GM18519 (cell line): ENCODE results near the gene RASGRF2.

Experiments used
- ATAC-seq: cut with Tn5 transposase; IDR thresholded peaks from one replicate; pipeline ENCODE4 v1.9.1; 2021; ENCODE audit warnings: mild to moderate bottlenecking, moderate library complexity; ENCODE audit not compliant: unreplicated experiment, low FRiP score

Gene RASGRF2

GRCh38 chr5:81187885-81188284 lies 227.7 kb downstream of the RASGRF2 start:
- ATAC-seq, result no peak

- ATAC-seq, result no peak
Observed at GRCh38 chr5:81188962-81189361, 228.8 kb downstream of the RASGRF2 start.

- ATAC-seq, result no peak
Observed at GRCh38 chr5:81189875-81190498, 229.8 kb downstream of the RASGRF2 start.

GRCh38 chr5:81191726-81192372 lies 231.7 kb downstream of the RASGRF2 start:
- ATAC-seq, result no peak

- no peak for ATAC-seq
Observed at GRCh38 chr5:81192373-81192750, 232.2 kb downstream of the RASGRF2 start.

GRCh38 chr5:81194633-81195334 lies 234.6 kb downstream of the RASGRF2 start:
- ATAC-seq, result peak; percentile 90

- ATAC-seq, result no peak
Observed at GRCh38 chr5:81195335-81195929, 235.3 kb downstream of the RASGRF2 start.

GRCh38 chr5:81202655-81203054 lies 242.5 kb downstream of the RASGRF2 start:
- ATAC-seq, result no peak

GRCh38 chr5:81203729-81204128 lies 243.6 kb downstream of the RASGRF2 start:
- no peak for ATAC-seq

GRCh38 chr5:81204205-81204604 lies 244.0 kb downstream of the RASGRF2 start:
- ATAC-seq, result no peak

- ATAC-seq, result no peak
Observed at GRCh38 chr5:81205058-81205457, 244.9 kb downstream of the RASGRF2 start.

GRCh38 chr5:81207009-81207408 lies 246.8 kb downstream of the RASGRF2 start:
- ATAC-seq, result no peak

GRCh38 chr5:81208904-81209303 lies 248.7 kb downstream of the RASGRF2 start:
- no peak for ATAC-seq

GRCh38 chr5:81209386-81209785 lies 249.2 kb downstream of the RASGRF2 start:
- no peak for ATAC-seq

GRCh38 chr5:81209869-81210493 lies 249.8 kb downstream of the RASGRF2 start:
- no peak for ATAC-seq

GRCh38 chr5:81212211-81212751 lies 252.1 kb downstream of the RASGRF2 start:
- ATAC-seq, result no peak

- no peak for ATAC-seq
Observed at GRCh38 chr5:81213070-81213469, 252.9 kb downstream of the RASGRF2 start.

- ATAC-seq, result no peak
Observed at GRCh38 chr5:81214848-81215247, 254.7 kb downstream of the RASGRF2 start.

GRCh38 chr5:81216152-81216551 lies 256.0 kb downstream of the RASGRF2 start:
- ATAC-seq, result no peak

GRCh38 chr5:81219389-81219788 lies 259.2 kb downstream of the RASGRF2 start:
- ATAC-seq, result no peak

- ATAC-seq, result no peak
Observed at GRCh38 chr5:81222285-81222684, 262.1 kb downstream of the RASGRF2 start.
